Cardiac septum (tissue), 1 donor: ENCODE measurements around the gene SNX30. TPM values are rescaled to one million over a fixed set of nuclear protein-coding genes. Genes with fewer than 3 reads are reported as not detected.

Source experiments
- DNase-seq: peaks from one replicate; pipeline ENCODE4 v3.0.0-alpha.2; 2020; ENCODE audit warnings: low spot score
- intact Hi-C: fragments of 100-400 bp; cut with DNase I; formaldehyde crosslinking; loops from one replicate; pipeline ENCODE4 v1.14.0; 2022
- total RNA-seq: library from RNA; stranded (reverse); fragmentation: NEBNext Ultra II Directional; extraction: Animal tissue kit (Norgen Biotek cat#: 25700); gene quantifications from one replicate; pipeline ENCODE4 v1.2.1, GENCODE V29; 2021
- donor health status: DM: no; HTN: no; CAD: no.

Gene SNX30
- total RNA-seq, 1 donor from 2014 or later: 4.5 TPM

DNA sequence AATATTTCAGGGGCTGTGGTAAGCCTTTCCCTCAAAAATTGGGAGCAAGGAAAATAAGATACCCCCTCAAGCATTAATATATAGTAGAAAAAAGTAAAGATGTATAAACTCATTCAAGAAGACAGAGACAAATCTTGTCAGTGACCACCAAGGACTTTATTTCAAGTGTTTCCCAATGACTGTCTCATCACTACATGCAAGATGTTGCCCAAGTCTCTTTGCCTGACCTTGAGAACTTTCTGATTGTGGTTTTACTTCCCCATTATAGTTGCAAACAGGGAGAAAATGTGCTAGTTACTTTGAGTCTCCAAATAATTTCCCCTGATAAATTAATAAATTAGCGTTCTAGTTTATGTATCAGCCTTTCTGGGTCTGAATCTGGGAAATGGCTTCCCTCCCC lies 144.1 kb downstream of the SNX30 start:
- no peak for DNase-seq
- intact Hi-C loops: no loop called here

DNA sequence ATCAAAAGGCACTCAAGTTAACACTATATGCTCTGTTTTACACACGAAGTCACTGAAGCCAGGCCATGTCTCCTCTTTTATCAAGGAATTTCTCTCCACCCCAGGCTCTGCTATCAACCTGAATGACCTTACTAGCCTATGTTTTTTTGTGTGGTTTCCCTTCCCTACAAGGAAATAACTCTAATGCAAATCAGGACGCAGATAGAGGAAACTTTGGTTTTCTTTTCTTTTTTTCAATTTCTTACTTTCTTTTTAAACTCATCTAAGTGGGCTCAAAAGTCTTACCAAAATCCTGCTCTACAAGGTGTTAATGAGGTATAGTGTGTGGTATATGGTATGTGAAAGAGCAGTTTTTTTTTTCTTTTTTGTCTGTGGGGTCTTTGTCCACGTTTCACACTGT lies 145.6 kb downstream of the SNX30 start:
- no peak for DNase-seq
- intact Hi-C loops: no loop called here

DNA sequence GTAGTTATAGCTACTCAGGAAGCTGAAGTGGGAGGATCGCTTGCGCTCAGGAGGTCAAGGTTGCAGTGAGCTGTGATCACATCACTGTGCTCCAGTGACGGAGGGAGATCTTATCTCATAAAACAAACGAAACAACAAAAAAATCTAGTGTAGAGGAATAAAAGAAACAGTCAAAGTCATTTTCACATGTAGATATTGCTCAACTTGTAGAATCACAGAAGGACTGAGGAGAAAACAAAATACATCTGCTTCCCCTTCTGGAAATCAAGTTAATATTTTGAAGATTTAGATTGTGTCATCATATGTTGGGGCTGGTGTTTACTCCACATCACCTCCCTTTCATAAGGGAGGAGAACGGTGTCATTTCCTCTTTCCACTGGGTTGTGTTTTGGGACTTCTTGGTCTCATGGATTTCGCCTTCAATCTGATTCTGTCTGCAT lies 148.3 kb downstream of the SNX30 start:
- intact Hi-C loops: no loop called here

DNA sequence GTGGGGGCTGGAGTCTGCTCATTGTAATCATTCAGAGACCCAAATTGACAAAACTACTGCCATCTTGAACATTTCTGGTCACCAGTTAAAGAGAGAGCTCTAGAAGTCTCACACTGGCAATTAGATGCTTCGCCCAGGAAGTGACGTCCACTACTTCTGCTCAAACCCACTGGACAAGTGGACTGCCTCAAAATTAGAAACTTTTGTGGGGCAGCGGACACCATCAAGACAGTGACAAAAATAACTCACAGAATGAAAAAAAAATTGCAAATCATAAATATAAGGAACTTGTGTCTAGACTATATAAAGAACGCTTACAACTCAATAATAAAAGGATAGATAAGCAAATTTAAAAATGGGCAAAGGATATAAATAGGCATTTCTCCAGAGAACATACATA lies 149.9 kb downstream of the SNX30 start:
- no peak for DNase-seq
- intact Hi-C loops: loop anchor here (5.0 kb wide), 1 partner anchor 58 kb away; no protein-coding TSS in a partner anchor

More for the DNA sequence above, 148.3 kb downstream of the SNX30 start:
- no peak for DNase-seq

DNA sequence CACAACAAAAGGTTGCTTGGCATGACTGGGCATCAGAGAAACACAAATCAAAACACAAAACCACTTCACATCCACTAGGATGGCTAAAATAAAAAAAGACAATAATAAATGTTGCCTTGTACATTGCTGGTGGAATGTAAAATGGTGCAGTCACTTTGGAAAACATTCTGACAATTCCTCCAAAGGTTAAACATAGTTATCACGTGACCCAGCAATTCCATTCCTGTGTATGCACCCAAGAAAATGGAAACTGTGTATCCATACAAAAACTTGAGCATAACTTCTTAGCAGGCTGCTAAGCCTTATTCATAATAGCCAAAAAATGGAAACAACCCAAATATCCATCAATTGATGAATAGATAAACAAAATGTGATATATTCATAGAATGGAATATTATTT lies 150.3 kb downstream of the SNX30 start:
- no peak for DNase-seq
- intact Hi-C loops: loop anchor here (5.0 kb wide), 1 partner anchor 59 kb away; no protein-coding TSS in a partner anchor

DNA sequence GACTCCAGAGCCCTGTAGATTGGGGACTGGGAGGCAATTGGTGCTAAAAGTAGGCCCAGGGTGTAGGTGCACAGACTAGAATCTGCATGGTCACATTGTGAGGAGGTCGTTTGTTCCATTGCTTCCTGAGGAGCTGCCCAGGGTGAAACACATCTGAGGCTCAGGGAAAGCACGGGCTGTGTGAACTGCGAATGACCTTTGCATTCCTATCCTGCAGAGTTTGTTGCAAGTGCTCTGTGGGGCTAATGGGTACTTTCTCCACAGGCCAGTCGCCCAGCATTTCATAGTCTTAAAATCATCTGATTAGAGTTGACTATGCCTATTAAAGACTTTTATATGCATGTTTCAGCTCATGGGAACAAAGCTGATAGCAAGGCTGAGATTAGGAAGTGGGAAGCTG lies 154.5 kb downstream of the SNX30 start:
- intact Hi-C loops: no loop called here
- DNase-seq: no peak

DNA sequence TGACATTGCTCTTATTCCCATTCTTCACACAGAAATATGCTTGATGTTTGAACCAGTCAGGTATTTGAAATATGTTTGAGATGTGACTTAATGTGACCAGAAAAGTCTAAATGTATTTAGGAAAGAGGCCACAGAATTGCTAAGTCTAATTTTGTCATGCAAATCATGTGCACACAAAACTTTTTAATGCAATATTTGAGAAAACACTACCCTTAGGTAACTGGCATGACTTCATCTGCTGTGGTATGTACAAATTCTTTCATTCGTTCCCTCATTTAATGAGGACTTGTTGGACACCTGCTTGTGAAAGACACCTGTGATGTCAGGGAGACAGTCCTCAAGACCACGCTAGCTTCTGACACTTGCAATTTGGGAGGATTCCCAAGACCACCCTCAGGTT lies 161.2 kb downstream of the SNX30 start:
- intact Hi-C loops: no loop called here
- no peak for DNase-seq

DNA sequence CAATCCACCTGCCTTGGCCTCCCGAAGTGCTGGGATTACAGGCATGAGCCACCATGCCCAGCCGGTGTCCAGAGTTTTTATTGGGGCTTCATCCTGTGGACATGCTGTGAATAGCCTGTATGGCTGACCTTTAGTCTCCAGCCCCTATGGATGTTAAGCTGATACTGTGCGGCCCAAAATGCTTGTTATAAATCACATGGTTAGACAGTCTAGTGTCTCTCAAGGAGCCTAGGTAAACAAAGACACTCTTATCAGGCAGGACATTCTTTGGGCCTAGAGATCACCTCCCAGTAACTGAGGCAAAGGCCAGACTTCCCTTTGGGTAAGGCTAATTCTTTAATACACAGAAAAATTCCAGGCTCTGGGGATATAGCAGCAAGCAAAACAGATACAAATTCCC lies 162.1 kb downstream of the SNX30 start:
- DNase-seq: no peak
- intact Hi-C loops: no loop called here

DNA sequence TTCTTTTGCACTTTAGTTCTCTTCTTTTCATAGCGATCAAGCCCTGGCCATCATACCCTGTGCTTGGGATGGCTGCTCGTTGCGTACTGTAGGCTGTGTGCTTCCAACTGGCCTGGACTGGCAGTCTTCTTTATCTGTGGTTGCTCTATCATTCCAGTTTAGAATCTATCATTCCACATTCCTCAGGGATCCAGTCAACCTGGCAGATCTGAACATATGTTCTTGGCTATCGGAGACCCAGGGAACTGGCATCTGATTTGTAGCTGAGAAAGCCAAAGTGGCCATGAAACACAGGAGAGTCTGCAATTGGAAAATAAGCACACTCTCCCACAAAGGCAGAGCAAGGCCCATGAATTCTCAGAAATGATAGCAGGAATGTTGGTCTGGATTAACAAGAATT lies 162.8 kb downstream of the SNX30 start:
- intact Hi-C loops: no loop called here
- DNase-seq: no peak

DNA sequence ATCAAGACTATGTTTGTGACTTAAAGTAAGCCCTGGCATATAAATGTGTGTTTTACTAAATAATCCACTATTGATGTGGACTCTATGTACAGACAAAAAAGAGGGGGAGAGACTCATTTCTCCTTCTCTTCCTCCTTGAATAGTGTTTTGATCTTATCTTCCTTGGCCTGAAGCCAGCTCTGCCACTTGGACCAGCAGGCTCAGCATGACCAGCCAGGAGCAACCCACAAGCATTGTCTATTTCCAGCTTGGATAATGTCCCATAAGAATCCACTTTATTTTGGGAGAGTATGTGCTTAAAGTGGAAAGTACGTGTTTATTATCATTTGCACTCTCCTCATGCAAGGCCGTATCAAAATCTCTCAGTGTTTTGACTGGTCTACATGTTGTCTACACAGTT lies 164.0 kb downstream of the SNX30 start:
- intact Hi-C loops: no loop called here
- no peak for DNase-seq

DNA sequence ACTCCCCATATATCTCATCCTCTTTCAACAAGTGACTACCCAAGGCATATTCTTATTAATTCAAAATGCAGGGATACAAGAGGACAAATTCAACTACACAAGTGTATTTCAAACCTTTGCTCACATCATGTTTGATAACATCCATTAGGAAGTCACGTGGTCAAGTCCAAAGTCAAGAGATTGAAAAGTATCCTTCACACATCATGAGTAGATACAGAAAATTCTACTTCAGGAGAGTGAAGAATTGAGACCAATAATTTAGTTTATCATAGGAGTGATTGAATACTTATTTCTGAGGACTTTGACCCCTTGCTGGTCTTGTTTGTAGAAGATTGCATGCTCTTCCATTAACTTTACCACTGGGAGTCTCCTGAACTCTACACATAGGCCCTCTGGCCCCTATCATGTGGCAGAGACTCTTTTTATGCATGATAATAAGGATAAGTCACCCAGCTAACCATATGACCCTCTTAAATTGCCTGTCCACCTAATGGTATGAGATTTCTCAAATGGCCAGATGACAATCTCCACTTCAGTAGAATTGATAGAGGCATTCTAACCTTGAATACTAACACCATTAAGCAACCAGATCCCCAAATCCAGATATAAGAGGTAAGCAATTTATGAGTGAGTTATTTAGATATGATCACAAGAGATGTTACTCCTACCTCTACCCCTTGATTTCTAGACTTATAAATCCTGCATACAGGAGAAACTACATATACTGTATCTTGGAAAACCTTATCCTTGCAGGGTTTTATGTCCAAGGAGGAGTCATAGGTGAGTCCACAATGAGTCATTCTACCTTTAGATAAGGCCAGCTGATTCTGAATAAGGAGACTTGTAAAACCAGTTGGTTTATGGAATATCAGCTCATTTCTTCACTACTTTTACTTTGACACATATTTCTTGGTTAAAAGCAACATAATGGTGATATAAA lies 166.8 kb downstream of the SNX30 start:
- no peak for DNase-seq
- intact Hi-C loops: no loop called here

DNA sequence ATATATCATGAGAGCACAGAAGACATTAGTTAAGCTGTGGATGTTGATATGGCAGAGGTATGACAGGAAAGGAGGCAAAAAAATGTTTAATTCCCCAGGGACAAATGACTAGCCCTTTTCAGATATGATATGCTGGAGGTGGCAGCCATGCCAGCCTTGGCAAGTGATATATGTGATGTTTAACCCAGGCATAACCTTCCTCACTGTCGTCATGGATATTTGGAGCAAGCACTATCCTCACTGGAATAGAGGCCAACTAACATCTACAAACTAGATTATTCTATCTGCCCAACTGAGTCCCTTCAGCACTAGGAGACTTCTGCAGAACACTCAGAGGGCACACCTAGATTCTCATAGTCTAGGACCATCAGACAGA lies 167.4 kb downstream of the SNX30 start:
- DNase-seq: no peak
- intact Hi-C loops: no loop called here

DNA sequence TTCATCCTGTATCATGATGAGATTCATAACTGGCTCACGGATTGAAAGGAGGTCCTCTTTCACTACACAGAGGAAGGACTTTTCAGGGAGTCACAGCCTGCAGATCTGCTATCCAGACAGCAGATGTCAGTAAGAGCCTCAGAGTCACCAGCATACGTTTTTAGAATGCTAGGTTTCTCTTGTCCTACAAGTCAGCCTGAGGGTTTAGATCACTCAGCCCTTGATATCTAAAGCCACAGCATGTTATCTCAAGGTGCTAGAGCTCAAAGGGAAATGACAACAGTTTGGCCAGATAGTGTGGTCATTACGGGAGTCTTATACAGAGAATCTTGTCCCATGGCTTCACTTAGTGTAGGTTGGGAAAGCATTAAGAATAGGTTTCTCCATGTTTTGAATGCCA lies 171.0 kb downstream of the SNX30 start:
- no peak for DNase-seq
- intact Hi-C loops: loop anchor here (10.0 kb wide), 1 partner anchor 173 kb away; no protein-coding TSS in a partner anchor

Other genes starting within 250 kb of the SNX30 start
- 15.1 TPM for gene INIP, start 32.6 kb upstream of the SNX30 start, total RNA-seq
- gene SLC46A2, start 140.1 kb downstream of the SNX30 start, total RNA-seq: 0.16 TPM